Mesenchymal stem cell (in vitro differentiated cells and primary cell): Measurements from ENCODE around the gene FGGY.

Experiments used
- DNase-seq: peaks from one replicate; pipeline ENCODE4 v3.0.0-alpha.2; 2013
- H2AFZ ChIP-seq: one replicate; pipeline ENCODE4 v1.6.1; 2013; ENCODE audit warnings: low read depth, mild to moderate bottlenecking, control low read depth, inconsistent platforms, low read length, moderate library complexity
- H2AK5ac ChIP-seq: 2 replicates; pipeline ENCODE4 v1.6.1; 2013; ENCODE audit warnings: low read length, moderate library complexity, mild to moderate bottlenecking, inconsistent platforms; ENCODE audit not compliant: severe bottlenecking
- H2BK120ac ChIP-seq: one replicate; pipeline ENCODE4 v1.6.1; 2013; ENCODE audit warnings: low read depth, mild to moderate bottlenecking, inconsistent platforms, low read length, moderate library complexity
- H2BK12ac ChIP-seq, 2 experiments: one replicate each; pipeline ENCODE4 v1.6.1; 2013; ENCODE audit warnings: inconsistent platforms in 2 of 2, low read length in 2 of 2, mild to moderate bottlenecking in 2 of 2, moderate library complexity in 2 of 2, control low read depth in 1 of 2
- H2BK15ac ChIP-seq: one replicate; pipeline ENCODE4 v1.6.1; 2013; ENCODE audit warnings: mild to moderate bottlenecking, low read depth, inconsistent platforms; ENCODE audit not compliant: poor library complexity, severe bottlenecking
- H2BK5ac ChIP-seq: 2 replicates; pipeline ENCODE4 v1.6.1; 2013; ENCODE audit warnings: low read depth, mild to moderate bottlenecking, low read length, control low read depth, inconsistent platforms; ENCODE audit not compliant: poor library complexity, severe bottlenecking
- H3K14ac ChIP-seq, 2 experiments: one replicate each; pipeline ENCODE4 v1.6.1; 2013; ENCODE audit warnings: inconsistent platforms in 2 of 2, low read length in 2 of 2, control low read depth in 1 of 2, mild to moderate bottlenecking in 1 of 2, moderate library complexity in 1 of 2
- H3K18ac ChIP-seq, 2 experiments: one replicate each; pipeline ENCODE4 v1.6.1; 2013; ENCODE audit warnings: inconsistent platforms in 2 of 2, low read length in 2 of 2, control low read depth in 1 of 2, low read depth in 1 of 2, mild to moderate bottlenecking in 1 of 2
- H3K23ac ChIP-seq, 2 experiments: one replicate each; pipeline ENCODE4 v1.6.1; 2013; ENCODE audit warnings: inconsistent platforms in 2 of 2, low read length in 2 of 2, mild to moderate bottlenecking in 2 of 2, moderate library complexity in 2 of 2, control low read depth in 1 of 2
- H3K27ac ChIP-seq: 2 replicates; pipeline ENCODE4 v1.5.1; 2013; ENCODE audit warnings: mild to moderate bottlenecking, moderate library complexity, low read length, control low read depth, inconsistent platforms; ENCODE audit not compliant: poor library complexity, severe bottlenecking
- H3K27me3 ChIP-seq, 2 experiments: 2 replicates each; pipeline versions ENCODE4 v1.6.1 to v1.7.0; 2013; ENCODE audit warnings: low read length in 2 of 2, mild to moderate bottlenecking in 2 of 2, moderate library complexity in 2 of 2, control low read depth in 1 of 2, inconsistent platforms in 1 of 2; ENCODE audit not compliant: control insufficient read depth in 1 of 2, insufficient read depth in 1 of 2
- H3K36me3 ChIP-seq, 2 experiments: 2 replicates each; pipeline versions ENCODE4 v1.6.1 to v1.7.0; 2013; ENCODE audit warnings: low read length in 2 of 2, control low read depth in 1 of 2, inconsistent platforms in 1 of 2, low read depth in 1 of 2, mild to moderate bottlenecking in 1 of 2; ENCODE audit not compliant: insufficient read depth in 2 of 2, control insufficient read depth in 1 of 2
- H3K4ac ChIP-seq, 2 experiments: one replicate each; pipeline ENCODE4 v1.6.1; 2013; ENCODE audit warnings: inconsistent platforms in 2 of 2, low read length in 2 of 2, mild to moderate bottlenecking in 2 of 2, moderate library complexity in 2 of 2, control low read depth in 1 of 2, low read depth in 1 of 2
- H3K4me1 ChIP-seq: 2 replicates; pipeline ENCODE4 v1.6.1; 2013; ENCODE audit warnings: low read depth, low read length, control low read depth; ENCODE audit not compliant: control insufficient read depth, insufficient read depth
- H3K4me2 ChIP-seq: 2 replicates; pipeline ENCODE4 v1.6.1; 2013; ENCODE audit warnings: low read length, mild to moderate bottlenecking, inconsistent platforms; ENCODE audit not compliant: poor library complexity, severe bottlenecking
- H3K4me3 ChIP-seq, 2 experiments: 2 replicates each; pipeline versions ENCODE4 v1.5.1 to v1.7.0; 2013; ENCODE audit warnings: low read length in 2 of 2, mild to moderate bottlenecking in 2 of 2, control low read depth in 1 of 2, low read depth in 1 of 2; ENCODE audit not compliant: insufficient read depth in 1 of 2
- H3K79me1 ChIP-seq: replicated peaks from 2 replicates; pipeline ENCODE4 v1.6.1; 2013; ENCODE audit warnings: mild to moderate bottlenecking, control low read depth, low read length, inconsistent platforms; ENCODE audit not compliant: poor library complexity, severe bottlenecking
- H3K9ac ChIP-seq: 2 replicates; pipeline ENCODE4 v1.7.0; 2013; ENCODE audit warnings: mild to moderate bottlenecking, low read length, moderate library complexity
- H3K9me3 ChIP-seq: 2 replicates; pipeline ENCODE4 v1.7.0; 2013; ENCODE audit warnings: mild to moderate bottlenecking, low read length; ENCODE audit not compliant: control insufficient read depth
- H4K8ac ChIP-seq: one replicate; pipeline ENCODE4 v1.6.1; 2013; ENCODE audit warnings: inconsistent platforms, mild to moderate bottlenecking, low read length, moderate library complexity
- H4K91ac ChIP-seq: one replicate; pipeline ENCODE4 v1.6.1; 2013; ENCODE audit warnings: mild to moderate bottlenecking, low read length, inconsistent platforms
- WGBS: methylation state at CpG from one replicate; pipeline ENCODE4 v1.1.7; 2013; ENCODE audit warnings: mixed read lengths; 5-methylcytosine and 5-hydroxymethylcytosine counted together

FGGY gene

DNA sequence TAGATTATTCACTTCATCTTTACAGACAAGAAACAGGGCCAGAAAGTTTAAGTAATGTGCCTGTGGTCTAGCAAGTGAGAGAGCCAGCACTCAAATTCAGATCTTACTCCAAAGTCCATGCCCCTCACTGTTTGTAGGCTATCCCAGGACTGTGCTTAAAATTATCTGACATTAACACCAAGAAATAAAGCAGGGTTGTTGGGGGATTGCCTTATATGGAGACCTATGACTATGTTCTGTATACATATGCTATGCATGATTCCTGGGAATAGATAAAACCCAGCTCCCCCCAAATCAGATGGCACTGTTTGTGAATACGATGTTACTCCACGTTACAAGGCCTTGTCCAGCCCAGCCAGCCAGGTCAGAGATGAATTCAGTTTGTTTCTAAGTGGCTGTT, 386.3 kb downstream of the FGGY start:
- no peak overlapping the region for H4K91ac ChIP-seq
- H3K9me3 ChIP-seq: no peaks in the 10 kb centered on the region
- H3K14ac ChIP-seq: no peak overlapping the region
- H3K27me3 ChIP-seq: no peaks in the 10 kb centered on the region
- H3K23ac ChIP-seq: no peak overlapping the region
- H2BK12ac ChIP-seq: no peak overlapping the region
- no peaks in the 10 kb centered on the region for H3K79me1 ChIP-seq
- H3K36me3 ChIP-seq: no peaks in the 10 kb centered on the region
- no peak overlapping the region for H3K27ac ChIP-seq
- H3K9ac ChIP-seq: no peak overlapping the region
- no peak overlapping the region for H2BK15ac ChIP-seq
- no peak overlapping the region for H3K4ac ChIP-seq
- WGBS: 76% methylated on average over 2 of the region's 2 CpGs
- H3K18ac ChIP-seq: no peak overlapping the region
- no peak overlapping the region for H2BK120ac ChIP-seq
- no peak overlapping the region for H2AK5ac ChIP-seq
- no peak overlapping the region for H4K8ac ChIP-seq
- H2BK5ac ChIP-seq: no peak overlapping the region
- no peak overlapping the region for H2AFZ ChIP-seq
- peaks cover 2% of the 10 kb centered on the region for H3K4me1 ChIP-seq
- no peak overlapping the region for H3K4me2 ChIP-seq
- no peak overlapping the region for H3K4me3 ChIP-seq
- DNase-seq: peak; percentile 40

DNA sequence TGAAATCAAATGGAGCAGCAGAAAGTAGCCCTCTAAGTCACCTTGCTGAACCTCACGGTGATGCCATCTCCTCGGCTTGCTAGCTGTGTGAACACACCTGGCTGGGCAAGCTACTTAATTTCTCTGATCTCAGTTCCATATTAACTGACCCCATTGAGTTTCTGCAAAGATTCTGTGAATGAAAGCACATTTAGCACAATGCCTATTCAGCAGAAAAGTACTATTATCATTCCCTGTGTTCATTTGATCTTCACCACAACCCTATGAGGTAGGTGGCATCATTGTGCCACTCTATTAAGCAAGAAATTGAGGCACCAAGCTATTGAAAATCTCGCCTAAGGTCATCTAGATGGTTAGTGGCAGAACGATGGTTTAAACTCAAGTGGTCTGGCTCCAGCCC, 387.8 kb downstream of the FGGY start:
- Histone ChIP-seq H3K9ac (no peak overlapping the region), H3K4me2 (no peak overlapping the region), H3K79me1 (no peaks in the 10 kb centered on the region), H3K4me1 (peaks cover 2% of the 10 kb centered on the region), H3K9me3 (no peaks in the 10 kb centered on the region), H2BK120ac (no peak overlapping the region), H4K8ac (no peak overlapping the region), H3K27ac (no peak overlapping the region), H4K91ac (no peak overlapping the region), H3K18ac (no peak overlapping the region), H2AK5ac (no peak overlapping the region), H3K23ac (no peak overlapping the region), H3K36me3 (no peaks in the 10 kb centered on the region), H3K14ac (no peak overlapping the region), H2BK12ac (peak overlapping the region in 1 of 2 experiments; percentile 6), H2BK15ac (no peak overlapping the region), H3K4ac (no peak overlapping the region), H3K27me3 (no peaks in the 10 kb centered on the region), H2AFZ (no peak overlapping the region), H2BK5ac (no peak overlapping the region), H3K4me3 (no peak overlapping the region)
- no peak for DNase-seq
- WGBS: 94% methylated on average over 4 of the region's 4 CpGs

DNA sequence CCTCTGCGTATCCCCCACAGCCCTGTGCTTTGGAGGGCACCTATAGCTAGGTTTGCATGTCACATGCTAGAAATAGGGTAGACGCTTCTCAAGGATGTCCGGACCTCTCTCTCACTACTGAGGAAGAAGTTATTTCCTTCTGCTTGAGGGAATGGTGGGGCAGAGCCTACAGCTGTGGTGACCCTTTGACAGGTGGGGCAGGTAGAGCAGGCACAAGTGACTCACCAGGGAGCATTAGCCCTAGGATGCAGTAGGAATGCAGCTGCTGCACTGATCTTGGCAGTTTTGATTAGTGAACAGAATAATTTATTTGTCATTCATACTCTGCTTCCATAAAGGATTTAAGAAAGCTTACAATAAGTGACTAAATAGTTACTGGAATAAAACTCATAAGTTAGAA, 388.2 kb downstream of the FGGY start:
- no peak for DNase-seq
- H3K27me3 ChIP-seq: no peaks in the 10 kb centered on the region
- H2BK5ac ChIP-seq: no peak overlapping the region
- H3K27ac ChIP-seq: no peak overlapping the region
- no peak overlapping the region for H3K4me3 ChIP-seq
- H4K91ac ChIP-seq: peak overlapping the region; percentile 57
- H2BK12ac ChIP-seq: peak overlapping the region in 1 of 2 experiments; percentile 6
- H3K4me1 ChIP-seq: peaks cover 2% of the 10 kb centered on the region
- no peak overlapping the region for H2AK5ac ChIP-seq
- no peaks in the 10 kb centered on the region for H3K79me1 ChIP-seq
- no peak overlapping the region for H2AFZ ChIP-seq
- no peak overlapping the region for H4K8ac ChIP-seq
- no peak overlapping the region for H3K4ac ChIP-seq
- H3K9me3 ChIP-seq: no peaks in the 10 kb centered on the region
- no peak overlapping the region for H3K14ac ChIP-seq
- WGBS: 97% methylated on average over 3 of the region's 3 CpGs
- H3K23ac ChIP-seq: no peak overlapping the region
- no peak overlapping the region for H2BK15ac ChIP-seq
- H3K36me3 ChIP-seq: no peaks in the 10 kb centered on the region
- no peak overlapping the region for H3K9ac ChIP-seq
- no peak overlapping the region for H3K4me2 ChIP-seq
- H3K18ac ChIP-seq: no peak overlapping the region
- no peak overlapping the region for H2BK120ac ChIP-seq

DNA sequence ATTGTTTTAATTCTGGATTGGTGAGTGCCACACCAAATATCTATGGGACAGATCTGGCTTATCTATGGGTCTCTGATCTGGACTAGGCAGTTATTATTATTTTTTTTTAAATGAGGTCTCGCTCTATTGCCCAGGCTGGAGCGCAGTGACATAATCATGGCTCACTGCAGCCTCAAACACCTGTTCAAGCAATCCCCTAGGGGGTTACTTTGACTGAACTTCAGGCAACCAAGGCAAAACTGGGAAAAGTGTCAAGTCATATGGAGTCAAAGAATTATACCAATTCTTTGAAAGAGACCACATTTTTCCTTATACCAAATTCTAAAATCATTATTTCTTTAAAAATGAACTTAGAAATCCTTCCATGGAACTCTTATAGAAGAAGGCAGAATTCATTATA, 388.8 kb downstream of the FGGY start:
- H3K36me3 ChIP-seq: no peaks in the 10 kb centered on the region
- H2AK5ac ChIP-seq: no peak overlapping the region
- no peak overlapping the region for H3K4me3 ChIP-seq
- no peak overlapping the region for H2BK120ac ChIP-seq
- H3K9ac ChIP-seq: no peak overlapping the region
- H3K79me1 ChIP-seq: no peaks in the 10 kb centered on the region
- H2BK5ac ChIP-seq: no peak overlapping the region
- no peaks in the 10 kb centered on the region for H3K27me3 ChIP-seq
- H3K9me3 ChIP-seq: no peaks in the 10 kb centered on the region
- no peak overlapping the region for H4K8ac ChIP-seq
- no peak overlapping the region for H3K27ac ChIP-seq
- no peak overlapping the region for H3K14ac ChIP-seq
- H4K91ac ChIP-seq: no peak overlapping the region
- no peak overlapping the region for H3K18ac ChIP-seq
- H3K4ac ChIP-seq: no peak overlapping the region
- WGBS: 92% methylated on average over 2 of the region's 2 CpGs
- H2BK12ac ChIP-seq: no peak overlapping the region
- no peak overlapping the region for H3K4me2 ChIP-seq
- H3K23ac ChIP-seq: no peak overlapping the region
- H3K4me1 ChIP-seq: peaks cover 2% of the 10 kb centered on the region
- DNase-seq: no peak
- H2BK15ac ChIP-seq: no peak overlapping the region
- H2AFZ ChIP-seq: no peak overlapping the region
